Measurements from ENCODE around the gene ZNF324.
"Not testable (repeated sequence)": the region's sequence is repeated elsewhere in the genome, so short reads cannot be mapped to it uniquely, and the experiment has no call there.

ZNF324 gene

DNA sequence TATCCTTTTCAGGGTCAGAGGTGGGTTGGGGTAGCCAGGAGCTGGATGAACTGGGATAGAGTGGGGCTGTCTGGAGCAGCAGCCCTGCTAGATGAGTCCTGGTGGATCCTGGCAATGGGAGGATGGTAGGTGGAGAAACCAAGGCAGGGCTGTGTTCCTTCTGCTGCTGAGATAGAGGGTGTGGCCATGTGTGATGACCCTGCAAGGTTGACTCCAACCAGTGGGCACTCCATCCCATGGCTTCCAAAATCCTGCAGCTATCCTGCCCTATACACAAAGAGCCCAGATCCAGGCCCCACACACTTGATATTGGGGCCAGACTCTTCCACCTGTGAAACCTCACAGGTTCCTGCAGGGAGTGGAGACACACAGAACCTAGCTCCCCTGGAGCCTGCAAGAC, 6.9 kb downstream of the ZNF324 start:
- no peak for DNase-seq

DNA sequence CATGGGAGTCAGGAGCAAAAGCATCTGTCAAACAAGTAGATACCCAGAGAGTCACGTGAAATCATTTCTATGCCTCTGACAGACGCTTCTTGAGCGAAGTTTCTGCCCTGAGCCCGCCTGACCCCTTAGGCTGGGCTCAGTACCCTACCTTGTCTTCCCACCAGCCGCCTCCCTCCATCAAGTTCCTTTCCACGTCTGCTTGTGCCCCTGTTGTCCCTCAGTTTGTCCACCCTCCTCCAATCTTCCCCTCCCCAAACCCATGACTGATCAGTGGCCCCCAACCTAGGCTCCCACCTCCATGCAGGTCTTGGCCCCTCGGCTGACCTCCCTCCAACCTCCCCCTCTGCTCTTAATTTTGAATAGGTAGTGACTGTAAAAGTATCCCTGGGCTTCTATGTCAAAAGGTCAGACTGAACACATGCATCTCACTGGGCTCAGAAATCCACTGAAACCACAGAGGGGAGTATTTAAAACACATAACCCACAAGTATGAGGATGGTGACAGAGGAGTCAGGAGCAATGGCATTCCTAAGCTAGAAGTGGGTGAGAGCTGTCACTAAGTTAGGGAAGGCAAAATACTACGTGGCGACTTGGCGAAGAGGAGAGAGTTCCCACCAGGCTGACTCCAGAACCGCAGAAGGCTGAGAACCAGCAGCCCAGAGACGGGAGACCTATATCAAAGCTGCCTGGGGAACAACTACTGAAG, 7.6 kb downstream of the ZNF324 start:
- DNase-seq, result no peak

DNA sequence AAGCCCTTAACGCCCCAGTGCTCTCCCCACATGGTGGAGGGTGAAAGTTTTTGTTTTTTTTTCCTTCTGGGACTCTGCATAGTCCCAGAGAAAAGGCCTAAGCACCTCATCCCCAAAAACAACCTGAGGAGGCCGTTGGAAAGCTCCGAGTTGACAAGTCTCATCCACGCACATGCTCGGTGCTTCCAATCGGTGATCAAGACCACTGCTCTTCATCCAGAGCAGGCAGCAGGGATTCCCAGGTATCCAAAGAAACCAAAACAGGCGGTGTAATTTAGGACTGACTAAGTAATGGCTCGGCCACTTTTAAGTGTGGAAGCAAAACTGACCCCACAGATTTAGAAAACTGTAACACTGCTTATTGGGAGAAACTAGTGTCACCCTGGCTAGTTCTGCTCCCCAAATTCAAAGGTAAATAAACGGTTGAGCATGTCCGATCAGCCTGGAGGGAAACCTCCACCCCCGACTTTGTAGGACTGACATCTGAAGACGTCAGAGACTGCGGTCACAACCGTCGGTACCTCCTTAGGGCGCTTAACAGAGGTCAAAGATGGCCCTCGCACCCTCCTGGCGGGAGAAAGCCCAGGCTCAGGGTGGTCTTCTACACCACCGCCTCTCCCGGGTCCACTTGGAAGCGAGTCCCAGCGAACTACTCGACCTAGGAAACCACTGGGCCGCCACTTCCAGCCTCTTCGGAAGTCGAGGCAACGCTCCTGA, 8.3 kb downstream of the ZNF324 start:
- no peak for DNase-seq

DNA sequence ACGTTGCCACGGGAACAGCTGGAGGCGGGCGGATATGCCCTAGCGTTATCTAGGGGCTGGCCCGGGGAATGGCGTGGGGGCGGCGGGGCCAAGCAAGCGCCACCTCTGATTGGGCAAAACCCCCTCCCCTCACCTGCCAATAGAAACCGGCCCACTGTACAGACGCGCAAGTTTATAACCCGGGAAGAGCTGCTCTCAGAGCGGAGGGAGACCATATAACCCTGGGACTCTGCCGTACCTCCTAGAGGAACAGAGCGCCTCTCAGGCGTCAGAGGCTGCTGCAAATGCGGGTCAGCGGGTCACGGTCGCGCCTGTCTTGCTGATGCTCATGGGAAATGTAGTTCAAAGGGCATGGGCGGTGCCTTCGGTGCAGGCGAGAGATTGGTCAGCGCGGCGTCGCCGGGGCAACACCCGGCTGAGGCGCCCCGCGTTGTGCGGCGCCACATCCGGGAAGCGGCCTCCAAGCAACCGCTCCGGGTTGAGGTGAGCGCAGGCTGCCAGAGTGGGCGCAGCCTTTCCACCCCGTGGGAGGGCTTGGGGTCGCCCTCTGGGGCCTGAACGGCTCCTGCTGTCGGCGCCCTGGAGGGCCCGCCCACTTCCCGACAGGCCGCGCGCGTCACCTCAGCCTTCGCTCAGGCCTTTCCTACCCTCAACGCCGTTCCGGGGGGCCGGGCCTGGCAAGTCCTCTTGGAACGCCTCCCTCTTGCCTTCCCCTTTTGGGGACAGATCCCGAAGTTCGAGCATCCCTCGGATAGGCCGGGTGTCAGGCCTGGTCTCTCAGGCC, 9.0 kb downstream of the ZNF324 start, which contains the start of gene ZNF446:
Gene ZNF446, plus strand, starts transcription at position 639 of the 784 bp plus-strand sequence. CDS start 867 bp downstream, outside the sequence.
- DNase-seq, result peak; percentile 97

DNA sequence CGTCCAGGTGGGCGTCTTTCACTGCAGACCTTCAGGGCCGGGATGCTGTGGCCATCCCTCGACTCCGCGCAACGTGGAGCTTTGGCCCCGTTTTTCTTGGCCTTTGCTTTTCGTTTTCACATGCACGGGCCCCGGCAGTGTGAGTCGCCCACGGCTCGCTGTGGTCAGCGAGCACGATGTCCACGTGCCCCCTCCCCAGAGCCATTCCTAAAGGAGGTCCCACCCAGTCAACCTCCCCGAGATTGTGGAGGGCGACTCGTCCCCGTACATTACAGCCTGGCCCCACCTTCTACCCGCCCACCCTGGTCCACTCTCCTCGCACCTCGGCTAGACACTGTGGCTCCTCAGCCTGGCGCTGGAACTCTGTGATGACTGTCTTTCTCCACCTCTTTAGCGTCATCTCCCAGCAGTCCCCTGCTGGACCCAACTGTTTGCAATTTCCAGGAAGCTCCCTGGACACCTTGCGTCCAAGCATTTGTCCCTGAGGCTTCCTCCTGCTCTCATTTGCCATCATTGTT, 9.7 kb downstream of the ZNF324 start:
- no peak for DNase-seq

DNA sequence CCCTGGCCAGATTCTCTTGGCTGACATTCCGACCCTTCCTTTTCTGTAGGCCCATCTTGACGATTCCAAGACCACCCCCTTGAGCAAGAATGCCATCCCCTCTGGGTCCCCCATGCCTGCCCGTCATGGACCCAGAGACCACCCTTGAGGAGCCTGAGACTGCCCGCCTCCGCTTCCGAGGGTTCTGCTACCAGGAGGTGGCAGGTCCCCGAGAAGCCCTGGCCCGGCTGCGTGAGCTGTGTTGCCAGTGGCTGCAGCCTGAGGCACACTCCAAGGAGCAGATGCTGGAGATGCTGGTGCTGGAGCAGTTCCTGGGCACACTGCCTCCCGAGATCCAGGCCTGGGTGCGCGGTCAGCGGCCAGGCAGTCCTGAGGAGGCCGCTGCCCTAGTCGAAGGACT, 10.2 kb downstream of the ZNF324 start:
- no peak for DNase-seq

DNA sequence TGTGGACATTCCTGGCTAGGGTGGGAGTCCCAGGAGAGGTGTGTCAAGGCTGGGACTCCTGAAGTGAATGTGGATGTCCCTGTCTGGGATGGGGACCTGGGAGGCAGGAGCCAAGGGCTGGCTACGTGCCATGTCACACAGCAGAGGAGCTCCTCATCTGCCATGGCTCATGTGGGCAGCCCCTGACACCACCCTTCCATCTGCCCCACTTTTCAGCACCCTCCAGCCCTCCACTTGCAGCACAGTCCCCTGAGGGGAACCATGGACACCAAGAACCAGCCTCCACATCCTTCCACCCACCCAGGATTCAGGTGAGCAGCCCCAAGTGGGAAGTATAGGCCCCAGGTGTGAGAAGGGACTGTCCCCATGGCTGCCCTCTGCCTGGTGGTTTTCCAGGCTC, 11.0 kb downstream of the ZNF324 start:
- no peak for DNase-seq

DNA sequence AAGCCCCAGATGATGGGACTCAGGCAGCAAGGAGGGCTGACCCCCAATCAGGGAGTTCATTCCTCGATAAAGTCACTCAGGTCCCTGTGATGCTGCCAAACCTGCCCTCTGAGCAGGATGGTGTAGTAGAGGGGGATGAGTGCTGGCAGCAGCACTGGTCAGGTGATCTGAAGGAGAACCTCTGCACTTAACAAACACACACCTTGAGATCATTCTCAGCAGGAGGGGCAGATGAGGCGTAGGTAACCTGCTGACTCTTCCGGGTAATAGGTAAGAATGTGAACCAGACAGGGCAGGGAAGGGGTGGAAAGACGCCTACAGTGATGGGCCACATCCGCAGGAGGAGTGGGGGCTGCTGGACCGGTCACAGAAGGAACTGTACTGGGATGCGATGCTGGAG, 12.4 kb downstream of the ZNF324 start:
- DNase-seq, result no peak

DNA sequence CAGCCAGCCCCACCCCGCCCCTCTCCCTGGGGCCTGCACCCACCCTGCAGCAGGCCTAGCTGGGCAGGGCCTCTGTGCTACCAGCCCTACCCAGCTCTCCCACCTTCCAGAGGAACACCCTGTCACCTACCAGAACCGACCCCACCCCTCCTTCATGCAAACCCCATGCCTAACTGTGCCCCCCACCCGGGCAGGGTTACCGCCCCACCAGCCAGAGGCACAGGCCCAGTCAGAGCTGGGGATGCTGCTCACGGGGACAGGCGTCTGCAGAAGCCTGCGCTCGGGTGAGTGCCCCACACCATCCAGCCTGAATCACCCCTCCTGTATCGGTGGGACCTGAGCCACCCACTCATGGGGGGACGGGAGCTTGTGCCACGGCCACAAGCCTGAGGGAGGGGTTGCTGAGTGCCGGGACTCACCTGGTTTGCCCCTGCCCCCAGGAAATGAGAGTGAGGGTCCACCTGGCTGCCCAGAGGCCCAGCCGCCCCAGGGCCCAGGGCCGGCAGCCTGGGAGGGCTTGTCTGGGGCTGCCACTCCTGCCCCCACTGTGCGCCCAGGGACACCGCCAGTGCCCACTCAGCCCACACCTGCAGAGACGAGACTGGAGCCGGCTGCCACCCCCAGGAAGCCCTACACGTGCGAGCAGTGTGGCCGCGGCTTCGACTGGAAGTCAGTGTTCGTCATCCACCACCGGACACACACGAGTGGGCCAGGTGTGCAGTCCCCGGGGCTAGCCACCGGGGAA, 13.0 kb downstream of the ZNF324 start:
- DNase-seq, result no peak

DNA sequence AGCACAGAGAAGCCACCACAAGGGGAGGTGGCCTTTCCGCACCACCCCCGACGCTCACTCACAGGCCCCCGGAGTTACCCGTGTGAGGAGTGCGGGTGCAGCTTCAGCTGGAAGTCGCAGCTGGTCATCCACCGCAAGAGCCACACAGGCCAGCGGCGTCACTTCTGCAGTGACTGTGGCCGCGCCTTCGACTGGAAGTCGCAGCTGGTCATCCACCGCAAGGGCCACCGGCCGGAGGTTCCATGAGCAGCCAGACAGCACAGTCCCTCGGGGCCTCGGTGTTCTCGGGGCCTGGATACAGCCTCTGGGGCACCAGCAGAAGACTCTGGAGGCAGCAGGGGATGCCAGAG, 13.6 kb downstream of the ZNF324 start:
- no peak for DNase-seq

DNA sequence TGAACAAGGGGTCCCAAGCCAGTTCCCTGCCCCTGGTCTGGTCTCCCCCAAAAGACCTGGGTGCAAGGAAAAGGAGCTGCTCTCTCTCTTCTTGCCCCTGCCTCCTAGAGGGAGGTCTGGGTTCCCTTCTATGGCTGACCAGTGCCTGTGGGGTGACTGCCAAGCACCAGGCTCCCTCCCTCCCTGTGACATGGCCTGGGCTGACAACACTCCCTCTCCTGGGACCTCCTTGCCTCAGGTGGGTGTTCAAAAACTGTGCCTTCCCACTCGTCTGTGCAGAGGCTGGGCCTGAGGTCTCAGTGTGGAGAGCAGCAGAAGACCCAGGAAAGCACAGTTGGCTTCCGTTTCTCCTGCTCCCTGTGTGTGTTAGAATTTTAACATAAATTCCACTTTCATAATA, 14.0 kb downstream of the ZNF324 start:
- DNase-seq, result no peak

DNA sequence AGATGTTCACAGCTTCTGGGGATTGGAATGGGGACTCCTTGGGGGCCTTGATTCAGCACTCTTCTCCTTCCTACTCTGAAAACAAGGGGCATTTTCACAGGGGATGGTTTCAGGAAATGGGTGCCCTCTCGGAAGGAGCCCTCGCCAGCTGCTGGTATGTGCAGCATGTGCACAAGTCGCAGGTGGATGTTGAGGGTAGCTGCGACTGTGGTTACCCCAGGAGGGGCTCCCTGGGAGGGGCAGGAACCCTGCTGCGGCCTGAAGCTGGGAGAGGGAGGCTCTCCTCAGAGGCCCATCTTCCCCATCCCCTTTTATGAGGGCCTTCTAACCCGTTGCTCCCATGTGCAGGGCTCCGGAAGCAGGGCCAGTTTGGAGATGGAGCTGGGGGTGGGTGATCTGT, 15.5 kb downstream of the ZNF324 start:
- DNase-seq, result no peak

DNA sequence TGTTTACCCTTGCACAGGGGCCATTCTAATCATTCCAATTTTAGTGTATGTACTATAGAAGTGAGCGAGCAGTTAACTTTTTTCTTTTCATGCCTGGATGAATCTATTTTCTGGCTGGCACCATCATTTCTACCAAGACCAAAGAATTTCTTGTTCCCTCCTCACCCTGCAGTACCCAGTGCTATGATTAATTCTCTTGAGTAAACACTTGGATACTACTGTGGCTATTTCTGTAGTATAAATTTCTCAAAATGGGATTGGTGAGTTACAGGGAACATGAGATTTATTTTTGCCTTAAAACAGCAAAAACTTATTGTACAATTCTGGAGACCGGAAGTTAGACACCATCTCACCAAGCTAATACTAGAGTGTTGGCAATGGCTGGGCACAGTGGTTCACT, 16.9 kb downstream of the ZNF324 start:
- no peak for DNase-seq

DNA sequence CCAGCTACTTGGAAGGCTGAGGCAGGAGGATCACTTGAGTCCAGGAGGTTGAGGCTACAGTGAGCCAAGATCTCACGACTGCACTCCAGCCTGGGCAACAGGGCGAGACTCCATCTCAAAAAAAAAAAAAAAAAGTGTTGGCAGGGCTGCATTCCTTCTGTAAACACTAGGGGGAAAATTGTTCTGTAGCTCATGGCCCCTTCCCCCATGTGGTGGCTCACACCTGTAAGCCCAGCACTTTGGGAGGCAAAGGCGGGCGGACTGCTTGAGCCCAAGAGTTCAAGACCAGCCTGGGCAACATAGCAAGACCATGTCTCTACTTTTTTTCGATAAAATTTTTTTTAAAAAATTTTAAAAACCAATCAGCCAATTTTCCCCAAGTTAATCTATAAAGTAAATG, 17.5 kb downstream of the ZNF324 start:
- not testable (repeated sequence) for DNase-seq

DNA sequence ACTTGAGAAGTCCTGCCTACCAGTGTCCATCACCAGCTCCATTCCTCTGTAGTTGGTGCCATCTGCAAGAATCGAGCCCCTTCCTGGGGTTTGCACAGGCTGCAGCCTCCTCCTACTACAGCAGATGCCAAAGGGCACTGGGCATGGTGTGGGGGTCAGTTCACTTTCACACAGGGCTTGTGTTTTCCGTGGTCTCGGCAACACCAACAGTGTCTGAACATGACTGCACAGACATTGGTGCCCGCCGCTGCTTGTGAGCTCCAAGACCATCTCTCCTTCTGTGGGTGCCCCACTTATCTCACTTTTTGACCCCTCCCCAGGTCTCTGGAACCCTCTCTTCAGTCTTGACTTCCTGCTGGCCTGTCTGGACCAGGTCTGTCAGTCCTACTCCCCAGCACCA, 24.5 kb downstream of the ZNF324 start:
- no peak for DNase-seq

DNA sequence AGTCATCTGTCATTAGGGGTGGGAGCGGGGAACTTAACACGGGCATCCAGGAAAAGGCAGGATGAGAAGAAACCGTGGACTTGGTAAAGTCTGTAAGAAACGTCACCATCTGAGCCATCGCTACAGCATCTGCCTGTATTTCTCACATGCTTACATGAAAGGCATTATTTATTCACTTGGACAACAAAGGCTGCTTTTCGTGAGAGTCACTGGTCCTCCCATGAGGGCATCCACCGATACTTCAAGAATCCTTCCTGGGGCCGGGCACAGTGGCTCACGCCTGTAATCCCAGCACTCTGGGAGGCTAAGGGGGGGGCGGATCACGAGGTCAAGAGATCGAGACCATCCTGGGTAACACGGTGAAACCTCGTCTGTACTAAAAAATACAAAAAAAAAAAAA, 25.4 kb downstream of the ZNF324 start:
- DNase-seq, result no peak

DNA sequence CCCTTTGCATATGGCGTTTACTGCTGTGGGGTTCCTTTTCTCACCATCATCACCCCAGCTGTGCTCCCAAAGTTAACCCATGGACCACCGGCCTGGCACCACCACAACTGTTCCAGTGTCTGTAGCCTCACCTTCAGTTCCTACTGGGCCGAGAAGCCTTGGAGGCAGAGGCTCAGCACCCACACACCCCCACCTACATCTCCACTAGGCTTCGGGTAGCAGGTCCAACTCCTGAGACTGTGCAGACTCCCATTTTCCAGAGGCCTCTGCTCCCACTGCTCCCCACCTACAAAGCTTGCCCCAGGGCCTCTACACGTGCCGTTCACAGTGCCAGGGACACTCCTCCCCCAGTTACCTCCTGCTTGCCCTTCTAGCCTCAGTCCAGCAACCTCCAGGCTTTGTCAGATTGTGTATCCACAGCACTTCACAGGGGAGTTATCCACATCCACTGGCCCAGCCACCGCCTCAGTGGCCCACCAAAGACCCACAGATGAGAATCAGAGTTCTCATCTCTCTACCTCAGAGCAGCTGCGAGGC, 30.8 kb downstream of the ZNF324 start:
- DNase-seq, result no peak

DNA sequence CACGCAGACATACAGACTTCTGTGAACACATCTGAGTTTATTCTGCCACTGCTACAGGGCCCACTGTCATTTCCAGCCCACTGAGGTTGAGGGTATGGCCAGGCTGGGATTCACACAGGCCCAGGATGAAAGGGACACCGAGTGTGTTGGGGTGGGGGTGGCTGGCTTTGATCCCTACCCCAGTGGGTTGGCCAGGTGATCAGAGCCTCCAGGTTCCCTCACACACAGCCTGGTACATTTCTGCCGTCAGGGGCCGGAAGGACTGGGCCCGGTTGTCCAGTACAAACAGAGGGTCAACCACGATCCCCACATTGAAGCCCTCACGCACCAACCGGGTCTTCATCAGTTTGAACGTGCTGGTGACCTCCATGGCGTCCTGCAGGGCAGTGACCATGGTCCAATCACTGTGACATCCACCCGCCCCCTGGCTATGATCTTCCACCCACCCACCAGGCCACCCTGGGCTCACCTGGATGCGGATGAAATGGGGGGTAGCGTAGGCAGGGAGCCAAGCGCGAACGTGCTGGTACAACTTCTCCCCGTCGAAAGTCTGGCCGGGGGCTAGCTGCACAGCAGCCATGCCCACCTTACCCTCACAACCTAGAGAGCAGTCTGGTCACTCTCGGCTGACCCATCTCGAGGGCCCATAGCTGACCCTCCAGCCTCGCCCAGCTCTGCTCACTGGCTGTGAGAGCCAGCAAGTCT, 31.6 kb downstream of the ZNF324 start:
- no peak for DNase-seq

DNA sequence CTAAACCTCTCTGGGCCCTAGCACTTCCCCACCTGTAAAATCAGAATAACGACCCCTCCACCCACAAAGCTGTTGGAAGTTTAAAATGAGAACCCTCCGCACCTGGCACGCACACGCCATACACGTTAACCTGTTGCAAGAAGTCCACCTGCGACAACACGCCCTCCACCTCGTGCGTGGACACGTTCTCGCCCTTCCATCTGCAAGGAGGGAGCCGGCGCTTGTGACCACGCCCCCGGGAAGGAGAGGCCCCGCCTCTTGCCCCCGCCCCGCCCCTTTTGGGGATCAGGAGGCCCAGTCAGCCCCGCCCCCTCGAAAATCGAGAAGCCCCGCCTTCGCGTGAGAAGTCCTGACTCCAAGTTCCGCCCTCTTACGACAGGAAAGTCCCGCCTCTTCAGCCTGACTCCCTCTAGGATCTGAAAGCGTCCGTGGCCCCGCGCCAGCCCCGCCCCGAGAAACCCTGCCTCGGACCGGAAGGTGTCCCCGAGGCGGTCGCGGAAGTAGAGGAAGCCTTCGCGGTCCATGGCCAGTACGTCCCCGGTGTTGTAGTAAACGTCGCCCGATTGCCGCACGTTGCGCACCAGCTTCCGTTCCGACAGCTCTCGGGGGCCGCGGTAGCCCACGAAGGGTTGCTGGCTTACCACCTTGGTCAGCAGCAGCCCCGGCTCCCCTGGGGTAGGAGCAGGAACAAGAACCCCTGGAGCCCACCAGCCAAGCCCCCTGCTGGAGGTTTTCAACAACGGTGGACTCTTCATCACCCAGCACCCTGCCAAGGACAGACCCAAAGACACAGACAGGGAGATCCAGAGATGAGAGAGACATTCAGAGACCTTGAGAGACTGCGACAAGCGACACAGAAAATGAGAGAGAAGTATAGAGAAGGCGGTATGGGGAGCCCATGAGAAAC, 32.4 kb downstream of the ZNF324 start:
- DNase-seq, result peak; percentile 88

DNA sequence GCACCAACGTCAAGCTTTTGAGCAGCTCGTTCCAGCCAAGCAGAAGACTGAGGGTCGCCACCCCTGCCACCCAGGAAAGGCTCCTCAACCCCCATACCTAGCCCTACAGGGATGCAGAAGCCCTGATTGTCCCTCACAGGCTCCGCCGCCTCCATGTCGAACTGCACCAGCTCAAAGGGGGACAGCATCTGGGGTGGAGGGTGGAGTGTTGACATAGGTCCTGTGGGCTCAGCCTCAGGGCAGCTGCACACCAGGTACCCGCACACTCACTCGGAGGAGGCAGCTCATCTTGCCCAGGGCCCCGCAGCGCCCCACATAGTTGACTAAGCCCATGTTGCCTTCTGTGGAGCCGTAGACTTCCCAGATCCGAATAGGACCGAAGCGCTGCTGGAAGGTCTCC, 33.4 kb downstream of the ZNF324 start:
- no peak for DNase-seq

Measured in central memory CD4-positive, alpha-beta T cell (primary cell).